RPMI8226 (cell line): ENCODE measurements around the gene ZSCAN30.

Experiments
- DNase-seq: peaks from one replicate; pipeline ENCODE4 v3.0.0-alpha.2; 2015

The ZSCAN30 gene

DNA sequence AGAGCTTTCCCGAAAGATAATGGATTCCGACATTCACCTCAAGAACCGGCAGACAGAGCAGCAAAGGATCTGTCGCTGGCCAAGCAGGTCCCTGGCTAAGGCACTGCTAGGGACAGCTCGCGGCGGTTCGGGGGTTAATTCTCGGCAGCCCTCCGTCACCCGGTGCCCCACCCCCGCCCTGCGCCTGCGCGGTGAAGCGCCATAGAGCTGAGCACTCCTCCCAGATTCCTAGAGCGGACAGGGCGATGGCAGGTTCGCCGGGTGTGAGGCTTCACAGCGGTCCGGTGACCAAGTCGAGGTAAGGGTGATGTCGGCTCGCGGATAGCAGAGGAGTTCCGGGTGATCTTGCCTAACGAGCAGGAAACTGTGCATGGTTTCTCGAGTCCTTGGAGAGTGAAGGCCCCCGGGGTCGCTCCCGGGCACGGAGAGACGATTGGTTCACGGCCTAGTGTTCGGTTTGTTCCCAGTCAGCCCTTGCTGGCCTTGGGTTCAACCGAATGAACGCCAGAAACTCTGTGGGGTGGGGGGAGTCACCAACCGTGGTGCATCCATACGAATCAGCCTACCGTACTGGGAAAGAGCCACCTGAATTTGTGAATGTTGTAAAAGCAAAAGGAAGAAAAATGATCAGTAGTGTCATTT, at the start of gene ZSCAN30:
TSS of gene ZSCAN30 (minus strand) at position 136 of the 642 bp plus-strand sequence. CDS start 25,877 bp downstream, outside the sequence.
- DNase-seq = peak; percentile 97

DNA sequence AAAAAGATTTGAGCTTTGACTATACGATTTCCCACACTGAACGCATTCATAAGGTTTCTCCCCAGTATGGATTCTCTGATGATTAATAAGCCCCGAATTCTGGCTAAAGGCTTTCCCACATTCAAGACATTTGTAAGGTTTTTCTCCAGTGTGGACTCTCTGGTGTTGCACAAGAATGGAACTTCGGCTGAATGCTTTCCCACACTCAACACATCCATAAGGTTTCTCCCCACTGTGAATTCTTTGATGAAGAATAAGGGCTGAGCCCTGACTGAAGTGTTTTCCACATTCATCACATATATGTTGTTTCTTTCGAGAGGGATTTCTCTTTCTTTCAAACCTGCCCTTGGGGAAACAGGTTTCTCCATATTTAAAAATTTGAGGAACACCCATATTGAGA, 47.3 kb upstream of the ZSCAN30 start:
- DNase-seq = no peak

DNA sequence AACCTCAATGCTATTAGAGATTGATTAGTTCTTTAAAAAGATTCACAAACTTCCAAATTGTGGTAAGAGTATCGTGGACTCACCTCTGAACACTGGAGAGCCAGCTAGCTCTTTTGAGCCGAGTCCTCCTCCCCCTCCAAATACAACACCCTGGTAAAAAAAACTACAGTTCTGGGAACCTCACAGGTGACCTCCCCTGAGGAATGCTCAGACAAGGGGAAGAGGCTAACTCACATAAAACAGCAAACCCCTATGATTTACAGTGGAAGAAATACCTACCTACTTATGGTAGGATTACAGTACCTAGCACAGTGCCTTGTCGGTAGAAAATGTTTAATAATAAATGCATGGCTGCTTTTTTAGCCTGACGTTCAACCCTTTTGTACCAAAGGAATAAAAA, 45.8 kb upstream of the ZSCAN30 start:
- DNase-seq = no peak

DNA sequence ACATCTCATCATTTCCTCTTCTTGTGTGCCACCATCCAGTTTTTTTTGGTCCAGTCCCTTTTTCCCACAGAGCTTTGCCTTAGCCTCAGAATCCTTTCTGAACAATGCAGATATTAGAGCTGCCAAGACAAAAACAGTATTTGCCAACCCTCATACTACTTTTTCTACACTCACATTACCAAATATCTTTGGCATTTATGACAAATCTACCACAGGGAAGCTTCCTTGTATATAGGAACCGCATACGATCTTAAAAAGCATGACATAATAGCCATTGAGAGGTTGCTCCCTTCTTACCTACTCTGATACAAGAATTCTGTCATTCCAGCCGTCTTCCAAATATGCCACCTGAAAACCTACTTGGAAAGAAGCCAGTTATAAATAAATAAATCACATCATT, 44.8 kb upstream of the ZSCAN30 start:
- no peak for DNase-seq

DNA sequence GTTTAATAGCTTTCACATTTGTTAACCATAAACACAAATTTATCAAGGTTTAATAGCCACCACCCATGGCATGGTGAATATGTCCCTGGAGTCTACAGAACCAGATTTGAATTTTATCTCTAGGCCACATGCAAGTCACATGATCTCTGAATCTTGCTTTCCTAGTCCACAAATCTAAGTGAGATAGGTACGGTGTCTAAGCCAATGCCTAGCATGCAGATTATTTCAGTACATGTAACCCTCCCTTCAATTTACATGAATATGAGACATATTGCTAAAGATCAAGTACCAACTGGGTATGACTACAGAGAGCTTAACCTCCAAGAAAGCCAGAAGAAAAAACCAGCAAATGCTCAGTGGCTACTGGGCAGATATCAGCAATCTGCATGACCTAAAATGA, 44.2 kb upstream of the ZSCAN30 start:
- DNase-seq = no peak

DNA sequence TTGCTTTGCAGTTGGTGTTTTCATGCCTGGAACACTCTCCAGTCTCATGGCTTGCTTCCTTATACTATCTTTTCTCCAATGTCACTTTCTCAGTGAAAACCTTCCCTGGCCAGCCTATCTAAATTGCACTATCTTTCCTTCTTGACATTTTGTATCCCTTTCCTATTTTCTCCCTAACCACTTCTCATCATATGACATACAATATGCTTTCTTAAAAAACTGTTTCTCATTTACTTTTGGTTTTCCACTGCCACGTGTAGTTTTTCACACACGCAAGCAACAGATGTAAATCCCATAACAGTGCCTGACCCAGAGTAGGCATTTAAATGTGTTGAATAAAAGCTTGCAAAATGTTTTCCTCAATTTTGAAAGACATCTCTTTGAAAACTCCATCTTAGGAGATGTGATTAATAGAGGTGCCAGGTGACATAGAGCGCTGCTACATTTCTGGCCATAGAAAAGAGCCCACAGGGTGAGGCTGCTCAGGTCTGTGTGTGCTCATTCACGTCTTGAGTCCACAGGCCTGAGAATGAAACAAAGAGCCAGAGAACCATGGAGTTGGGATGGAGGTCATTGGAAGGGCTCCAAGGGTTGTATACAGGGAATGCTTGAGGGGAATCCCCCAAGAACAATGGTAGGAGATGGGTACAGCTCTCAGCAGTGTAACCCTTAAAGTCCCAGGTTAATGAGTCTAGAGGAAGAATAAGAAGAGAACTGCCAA, 41.5 kb upstream of the ZSCAN30 start:
- DNase-seq = no peak

DNA sequence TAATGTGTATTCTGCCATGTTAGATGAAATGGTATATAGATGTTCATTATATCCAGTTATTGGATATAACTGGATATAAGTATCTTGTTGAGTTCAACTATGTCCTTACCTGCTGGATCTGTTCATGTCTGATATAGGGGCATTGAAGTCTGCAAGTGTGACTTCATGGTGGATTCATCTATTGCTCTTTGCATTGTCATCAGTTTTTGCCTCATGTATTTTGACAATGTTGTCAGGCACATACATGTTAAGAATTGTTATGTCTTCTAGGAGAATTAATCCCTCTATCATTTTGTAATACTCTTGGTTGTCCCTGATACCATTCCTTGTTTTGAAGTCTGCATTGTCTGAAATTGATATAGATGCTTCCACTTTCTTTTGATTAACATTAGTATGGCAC, 38.8 kb upstream of the ZSCAN30 start:
- DNase-seq = no peak

DNA sequence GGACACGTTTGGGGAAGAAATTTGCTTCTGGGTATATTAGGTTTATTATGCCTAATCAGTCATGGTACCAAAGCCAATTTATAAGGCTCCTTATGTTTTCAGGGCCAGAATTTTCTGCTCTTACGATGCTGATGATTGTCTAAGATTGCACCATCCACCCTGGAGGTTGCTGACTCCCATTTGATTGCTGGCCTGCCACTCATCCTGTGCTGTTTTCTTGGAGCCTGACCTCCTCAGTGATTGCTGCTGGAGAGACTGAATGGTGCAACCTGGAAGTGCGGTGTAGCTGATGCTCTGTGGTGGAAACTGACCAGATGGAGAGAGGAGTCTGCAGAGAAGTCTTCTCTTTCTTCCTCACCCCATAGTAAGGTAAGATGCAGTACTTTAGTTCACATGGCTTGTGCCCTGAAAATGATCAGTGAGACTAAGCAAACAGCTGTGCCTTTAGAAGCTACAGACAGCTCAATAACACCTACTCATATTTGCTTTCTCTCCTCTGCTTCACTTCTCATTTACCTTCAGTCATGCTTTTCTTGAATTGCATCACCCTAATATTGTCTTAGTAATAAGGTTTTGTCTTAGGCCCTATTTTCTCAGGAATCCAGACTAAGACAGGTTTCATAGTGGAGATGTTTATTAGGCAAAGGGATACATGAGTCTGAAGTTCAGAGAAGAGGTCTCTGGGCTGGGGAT, 36.8 kb upstream of the ZSCAN30 start:
- DNase-seq = no peak

DNA sequence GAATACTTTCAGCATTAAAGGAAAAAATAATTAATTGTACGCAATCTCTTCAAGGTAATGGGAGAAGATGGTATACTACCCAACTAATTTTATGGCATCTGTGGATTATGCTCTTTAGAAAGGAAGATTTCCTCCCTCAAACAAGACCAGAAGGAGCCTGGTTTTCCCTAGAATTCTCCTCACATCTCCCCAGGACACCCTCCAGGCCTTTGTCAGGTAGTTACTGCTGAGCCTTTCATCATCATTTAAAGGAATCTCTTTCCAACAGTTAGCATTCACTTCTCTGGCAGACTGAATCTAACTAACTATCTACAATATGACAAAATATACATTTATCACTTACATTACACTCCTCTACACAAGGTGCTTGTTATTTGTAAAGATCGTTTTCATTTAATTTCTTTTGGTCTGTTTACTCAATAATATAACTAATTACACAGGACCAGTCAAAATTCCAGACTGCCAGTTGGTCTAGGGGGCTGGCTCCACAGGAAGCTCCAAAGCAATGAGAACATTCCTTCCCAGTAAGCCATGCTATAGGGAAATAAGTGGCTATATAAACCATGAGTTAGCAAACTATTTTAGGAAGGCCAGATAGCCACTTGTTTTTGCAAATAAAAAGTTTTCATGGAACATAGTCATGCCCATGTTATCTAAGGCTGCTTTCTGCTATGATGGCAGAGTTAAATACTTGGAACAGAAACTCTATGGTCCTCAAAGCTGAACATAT, 35.1 kb upstream of the ZSCAN30 start:
- DNase-seq = no peak

DNA sequence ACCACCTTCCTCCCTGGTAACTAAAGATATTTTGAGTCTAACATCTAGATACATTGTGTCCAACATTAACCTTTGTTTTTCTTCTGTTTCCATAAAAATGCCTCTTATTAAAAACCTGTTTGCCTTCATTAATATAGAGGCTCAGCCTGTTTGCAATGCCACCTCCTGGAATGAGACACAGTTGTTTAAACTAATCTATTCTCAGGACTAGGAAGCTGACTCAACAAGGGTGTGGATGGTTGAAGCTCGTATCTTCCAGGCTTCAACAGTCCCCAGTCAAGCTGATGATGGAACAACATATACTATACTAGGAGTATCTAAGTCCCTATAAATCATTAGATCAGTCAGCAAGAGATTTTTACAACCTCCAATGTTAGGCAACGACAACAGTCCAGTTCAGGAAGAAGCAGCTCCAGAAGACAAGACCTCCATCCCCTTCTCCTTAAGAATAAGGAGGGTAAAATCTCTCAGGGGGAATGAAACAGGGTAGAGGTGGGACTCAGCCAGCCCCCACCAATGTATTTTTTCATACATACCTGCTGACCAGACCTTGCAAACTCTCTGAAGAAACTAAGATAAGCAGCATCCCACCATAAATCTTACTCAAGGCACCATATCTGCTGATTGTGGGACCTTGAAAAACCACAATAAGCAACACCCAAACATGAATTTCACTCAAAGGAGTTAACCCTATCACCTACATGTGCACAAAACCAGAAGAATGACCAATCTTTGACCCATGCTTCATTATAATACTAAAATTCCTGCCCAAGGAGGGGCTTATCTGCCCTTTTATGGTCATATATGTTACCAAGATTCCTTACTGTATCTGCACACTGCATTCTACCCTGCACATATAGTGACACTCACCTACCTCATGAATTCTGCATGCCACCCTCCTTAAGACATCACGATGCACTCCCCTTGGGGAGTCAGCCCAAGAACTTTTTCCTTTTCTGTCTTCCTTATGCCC, 32.7 kb upstream of the ZSCAN30 start:
- DNase-seq = no peak

DNA sequence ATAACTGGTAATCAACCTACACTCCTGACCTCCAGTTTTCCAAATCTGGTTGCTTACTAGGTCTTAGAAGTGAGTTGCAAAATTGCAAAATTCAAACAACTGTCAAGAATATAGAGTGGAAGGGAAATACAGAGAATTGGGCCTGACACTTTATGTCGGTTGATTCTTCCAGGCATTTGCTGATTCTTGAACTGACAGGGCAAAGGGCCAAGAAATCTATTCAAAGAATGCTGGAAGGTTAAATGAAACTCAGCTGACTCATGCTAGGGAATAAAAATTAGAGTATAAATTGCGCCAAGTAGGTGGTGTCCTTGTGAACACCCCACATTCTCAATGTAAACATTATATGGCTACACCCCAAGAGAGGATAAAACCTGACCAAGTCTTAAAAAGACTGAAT, 21.5 kb upstream of the ZSCAN30 start:
- no peak for DNase-seq

DNA sequence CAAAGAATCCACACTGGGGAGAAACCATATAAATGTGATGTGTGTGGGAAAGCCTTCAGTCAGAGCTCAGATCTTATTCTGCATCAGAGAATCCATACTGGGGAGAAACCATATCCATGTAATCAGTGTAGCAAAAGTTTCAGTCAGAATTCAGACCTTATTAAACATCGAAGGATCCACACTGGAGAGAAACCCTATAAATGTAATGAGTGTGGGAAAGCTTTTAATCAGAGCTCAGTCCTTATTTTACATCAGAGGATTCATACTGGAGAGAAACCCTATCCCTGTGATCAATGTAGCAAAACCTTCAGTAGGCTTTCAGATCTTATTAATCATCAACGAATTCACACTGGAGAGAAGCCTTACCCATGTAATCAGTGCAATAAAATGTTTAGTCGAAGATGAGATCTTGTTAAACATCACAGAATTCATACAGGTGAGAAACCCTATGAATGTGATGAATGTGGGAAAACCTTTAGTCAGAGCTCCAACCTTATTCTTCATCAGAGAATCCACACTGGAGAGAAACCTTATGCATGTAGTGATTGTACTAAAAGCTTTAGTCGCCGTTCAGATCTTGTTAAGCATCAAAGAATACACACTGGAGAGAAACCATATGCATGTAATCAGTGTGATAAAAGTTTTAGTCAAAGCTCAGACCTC, 16.7 kb upstream of the ZSCAN30 start:
- DNase-seq = no peak

DNA sequence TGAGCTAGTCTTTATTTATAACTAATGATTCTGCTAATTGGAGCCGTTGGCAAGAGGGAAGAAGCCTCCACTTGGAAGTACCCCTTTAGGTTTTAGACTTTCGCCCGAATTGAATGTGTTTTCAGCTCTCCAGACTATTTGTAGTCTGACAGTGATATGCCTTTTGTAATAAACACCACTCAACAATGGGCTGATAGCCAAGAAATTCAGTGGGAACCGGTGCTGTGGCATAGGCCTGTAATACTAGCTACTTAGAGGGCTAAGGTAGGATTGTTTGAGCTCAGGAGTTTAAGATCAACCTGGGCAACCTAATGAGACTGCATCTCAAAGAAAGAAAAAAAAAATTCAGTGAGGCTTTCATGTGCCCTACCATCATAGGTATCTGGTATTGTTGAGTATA, 13.6 kb upstream of the ZSCAN30 start:
- DNase-seq = no peak

DNA sequence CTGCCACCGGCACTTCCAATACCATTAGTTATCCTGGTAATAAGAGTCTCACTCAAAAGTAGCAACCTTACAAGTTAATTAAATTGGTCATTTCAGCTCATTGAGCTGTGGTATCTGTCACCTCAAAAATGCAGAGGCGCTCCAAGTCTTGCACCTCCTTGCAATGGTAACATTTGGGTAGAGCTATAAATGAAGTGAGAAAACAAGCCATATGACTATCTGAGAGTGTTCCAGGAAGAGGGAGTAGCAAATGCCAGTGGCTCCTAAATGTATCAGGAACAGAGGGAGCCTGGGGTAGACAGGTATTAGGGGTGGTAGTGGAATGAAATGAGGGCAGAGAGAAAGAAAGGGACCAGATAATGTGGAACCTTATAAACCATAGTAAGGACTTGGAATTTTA, 6.0 kb upstream of the ZSCAN30 start:
- no peak for DNase-seq

DNA sequence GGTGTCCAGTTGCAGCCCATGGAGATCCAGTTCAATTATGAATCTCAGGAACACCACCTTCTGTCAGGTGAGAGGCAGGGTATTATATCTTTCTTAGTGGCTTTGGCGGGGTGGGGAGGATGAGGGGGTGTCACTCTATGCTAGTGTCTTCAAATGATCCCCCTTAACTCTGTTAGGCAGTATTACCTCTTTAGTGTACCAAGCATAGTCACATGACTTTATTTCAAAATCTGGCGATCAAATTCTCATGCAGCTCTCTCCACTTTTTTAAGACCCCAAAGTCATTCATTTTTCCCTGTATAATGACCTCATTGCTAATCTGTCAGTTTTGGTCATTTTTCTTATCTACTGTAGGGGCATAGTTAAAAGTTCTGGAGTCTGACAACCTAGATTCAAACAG, 1.1 kb upstream of the ZSCAN30 start:
- DNase-seq = no peak

DNA sequence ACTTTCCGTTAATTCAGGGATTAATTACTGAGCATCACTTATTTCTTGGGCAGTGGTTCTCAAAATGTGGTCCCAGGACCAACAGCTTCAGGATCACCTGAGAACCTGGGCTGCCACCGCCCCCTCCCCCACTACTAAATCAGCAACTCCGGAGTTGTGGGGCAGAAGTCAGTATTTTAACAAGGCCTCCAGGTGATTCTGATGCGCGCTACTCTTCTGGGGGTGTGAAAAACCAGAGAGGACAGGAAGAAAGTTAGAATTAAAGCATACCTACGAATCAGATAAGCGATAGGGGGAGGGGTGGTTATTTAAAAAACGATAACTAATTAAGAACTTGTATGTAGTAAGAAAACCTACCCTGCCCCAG, 319 bp downstream of the ZSCAN30 start:
- DNase-seq = peak; percentile 61

DNA sequence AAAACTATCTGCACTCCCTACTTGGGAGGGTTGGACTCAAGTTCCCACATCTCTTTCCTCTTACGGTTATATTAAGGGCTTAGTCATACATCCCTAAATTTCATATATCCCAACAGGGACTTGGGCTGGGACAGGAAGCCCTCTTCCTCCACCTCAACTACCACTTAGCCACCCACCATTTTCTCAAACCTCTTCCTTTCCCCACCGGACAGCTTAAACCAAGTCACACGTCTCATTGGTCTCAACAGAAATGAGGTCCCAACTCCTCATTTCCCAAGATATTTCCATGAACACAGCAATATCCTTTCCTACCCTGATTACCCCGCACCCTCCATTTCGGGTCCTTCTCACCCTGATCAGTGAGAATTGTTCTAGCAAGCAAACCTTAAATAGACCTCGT, 736 bp downstream of the ZSCAN30 start:
- DNase-seq = no peak

DNA sequence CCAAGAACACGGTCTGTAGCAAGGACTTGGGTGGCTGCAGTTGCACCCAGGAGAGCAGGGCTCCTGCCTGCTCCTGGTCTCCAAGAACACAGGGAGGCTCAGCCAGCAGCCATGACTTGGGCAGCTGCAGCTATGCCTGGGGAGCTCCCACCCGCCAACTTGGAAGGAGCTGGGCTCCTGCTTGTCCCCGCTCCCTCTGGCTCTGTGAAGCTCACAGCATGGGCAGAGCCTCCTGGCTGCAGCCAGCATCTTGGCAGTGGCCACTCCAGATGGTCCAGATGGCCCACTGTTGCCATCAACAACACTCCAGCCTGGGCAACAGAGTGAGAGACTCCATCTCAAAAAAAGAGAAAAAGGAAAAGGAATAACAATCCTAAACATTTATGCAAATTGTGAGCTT, 5.2 kb downstream of the ZSCAN30 start:
- no peak for DNase-seq

DNA sequence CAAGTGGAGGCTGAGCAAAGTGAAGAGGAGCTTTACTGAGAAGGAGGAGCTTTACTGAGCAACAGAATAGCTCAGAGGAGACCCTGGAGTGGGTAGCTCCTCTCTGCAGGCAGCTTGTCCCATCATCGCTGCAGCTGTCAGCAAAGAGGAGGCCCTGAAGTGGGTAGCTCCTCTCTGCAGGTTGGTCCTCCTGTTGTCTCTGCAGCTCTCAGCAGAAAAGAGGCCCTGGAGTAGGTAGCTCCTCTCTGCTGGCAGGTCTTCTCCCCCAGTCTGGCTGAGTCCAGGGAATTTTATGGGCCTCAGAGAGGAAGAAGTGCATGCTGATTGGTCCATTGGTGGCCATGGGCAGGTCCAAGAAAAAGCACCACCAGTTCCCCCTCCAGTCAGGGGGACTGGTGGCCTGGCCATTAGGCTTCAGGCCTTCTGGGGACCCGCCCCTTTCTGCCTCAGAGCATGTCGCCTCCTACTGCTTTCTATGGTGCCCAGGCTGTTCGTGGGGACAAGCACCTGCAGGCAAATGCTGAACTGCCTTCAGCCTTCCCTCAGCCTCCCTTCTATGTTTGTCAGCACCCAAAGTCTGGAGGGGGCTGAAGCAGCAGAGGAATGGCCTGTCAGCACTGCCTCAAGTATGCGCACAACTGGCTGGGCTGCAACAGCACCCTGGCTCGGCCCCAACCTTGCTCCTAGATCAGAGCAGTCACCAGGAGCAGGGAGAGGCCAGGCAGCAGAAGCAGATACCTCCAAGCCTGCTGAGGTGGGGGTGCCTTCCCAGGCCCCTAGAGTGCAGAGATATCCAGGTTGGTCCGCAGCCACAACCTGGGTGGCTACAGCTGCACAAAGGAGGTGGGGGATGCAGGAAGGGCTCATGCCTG, 5.9 kb downstream of the ZSCAN30 start:
- no peak for DNase-seq

DNA sequence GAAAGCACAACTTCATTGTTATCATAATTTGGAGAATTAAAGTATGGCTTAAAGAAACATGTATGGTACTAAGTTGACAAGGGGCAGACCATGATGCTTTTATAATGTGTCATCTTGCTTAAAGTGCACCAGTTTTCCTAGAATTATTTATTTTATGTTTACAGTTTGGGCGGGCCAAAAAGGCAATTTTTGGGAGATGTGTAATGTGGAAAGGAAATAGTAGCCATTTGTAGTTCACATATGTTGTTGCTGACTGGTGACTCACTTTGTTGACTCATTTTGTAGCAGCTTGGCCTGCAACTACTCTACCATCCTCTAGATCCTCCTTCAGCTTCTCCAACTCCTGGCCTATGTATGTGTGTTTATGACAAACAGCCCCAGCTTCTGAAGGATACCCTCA, 7.7 kb downstream of the ZSCAN30 start:
- DNase-seq = no peak

DNA sequence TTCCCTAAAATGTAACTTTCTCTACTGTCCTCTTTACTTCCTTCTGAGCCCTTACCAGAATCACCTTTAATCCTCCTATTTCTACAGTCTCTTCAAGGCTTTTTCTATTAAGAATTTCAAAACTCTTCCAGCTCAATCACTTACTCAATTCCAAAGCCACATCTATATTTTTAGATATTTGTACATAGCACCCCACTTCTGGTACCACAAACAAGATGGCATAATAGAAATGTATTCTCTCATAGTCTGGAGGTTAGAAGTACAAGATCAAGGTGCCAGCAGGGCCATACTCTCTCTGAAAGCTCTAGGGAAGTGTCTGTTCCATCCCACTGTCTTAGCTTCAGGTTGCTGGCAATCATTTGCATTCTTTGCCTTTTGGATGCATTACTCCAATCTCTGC, 11.1 kb downstream of the ZSCAN30 start:
- no peak for DNase-seq
